Frontal cortex (tissue), 4 donors: ENCODE data around the gene NPHP4. TPM values are rescaled to one million over a fixed set of nuclear protein-coding genes. Genes with fewer than 3 reads are reported as not detected.

ENCODE experiments used
- DNase-seq, 2 donors: peaks; one replicate each; pipeline ENCODE4 v3.0.0; 2012; ENCODE audit warnings: low spot score in 2 of 2
- FAIRE-seq: peaks from 2 replicates; lab custom pipeline; 2012; peaks lifted over from hg19 to GRCh38; lab: Jason Lieb, UNC
- total RNA-seq: library from RNA; depleted of rRNA; stranded (reverse); fragments of >200 nt; gene quantifications from one replicate; pipeline ENCODE4 v1.2.3, GENCODE V29; 2014
- donor health status: control.
- donor health status: control.
- donor health status: control.

The NPHP4 gene
- total RNA-seq, 1 donor from 2014 or later: 8.2 TPM

- DNase-seq (no peak), FAIRE-seq (no peak)
Measured at GRCh38 chr1:5959087-5959486, 33.1 kb downstream of the NPHP4 start.

GRCh38 chr1:5956022-5956830, 36.0 kb downstream of the NPHP4 start:
- no peak for DNase-seq
- no peak for FAIRE-seq

- no peak for DNase-seq
- no peak for FAIRE-seq
Measured at GRCh38 chr1:5955479-5955977, 36.7 kb downstream of the NPHP4 start.

GRCh38 chr1:5954964-5955363, 37.3 kb downstream of the NPHP4 start:
- no peak for FAIRE-seq
- no peak for DNase-seq

- FAIRE-seq (no peak), DNase-seq (no peak)
Measured at GRCh38 chr1:5953386-5953785, 38.8 kb downstream of the NPHP4 start.

GRCh38 chr1:5951846-5952410, 40.3 kb downstream of the NPHP4 start:
- FAIRE-seq (no peak), DNase-seq (no peak)

GRCh38 chr1:5950994-5951785, 41.0 kb downstream of the NPHP4 start:
- no peak for DNase-seq
- FAIRE-seq: no peak

GRCh38 chr1:5950201-5950895, 41.9 kb downstream of the NPHP4 start:
- DNase-seq (no peak), FAIRE-seq (no peak)

GRCh38 chr1:5949761-5950100, 42.5 kb downstream of the NPHP4 start:
- DNase-seq (no peak), FAIRE-seq (no peak)

- FAIRE-seq (no peak), DNase-seq (no peak)
Measured at GRCh38 chr1:5949085-5949760, 43.0 kb downstream of the NPHP4 start.

- FAIRE-seq (no peak), DNase-seq (no peak)
Measured at GRCh38 chr1:5948681-5949005, 43.6 kb downstream of the NPHP4 start.

- no peak for DNase-seq
- no peak for FAIRE-seq
Measured at GRCh38 chr1:5947978-5948680, 44.1 kb downstream of the NPHP4 start.

GRCh38 chr1:5947071-5947821, 45.0 kb downstream of the NPHP4 start:
- DNase-seq: no peak
- no peak for FAIRE-seq

GRCh38 chr1:5945445-5945844, 46.8 kb downstream of the NPHP4 start:
- no peak for FAIRE-seq
- no peak for DNase-seq

GRCh38 chr1:5944843-5945167, 47.4 kb downstream of the NPHP4 start:
- no peak for DNase-seq
- FAIRE-seq: no peak

GRCh38 chr1:5944154-5944842, 47.9 kb downstream of the NPHP4 start:
- DNase-seq (no peak), FAIRE-seq (no peak)

GRCh38 chr1:5943343-5944124, 48.7 kb downstream of the NPHP4 start:
- FAIRE-seq: no peak
- no peak for DNase-seq
